Activated CD8-positive, alpha-beta T cell treated with anti-CD3 and anti-CD28 coated beads, Interleukin-2, amount 10 ng/mL, durations not matched to agents 7 days and 5 days (primary cell): ENCODE data around the gene PPIB. TPM values are rescaled to one million over a fixed set of nuclear protein-coding genes. Genes with fewer than 3 reads are reported as not detected.

Source experiments
- ATAC-seq: fragments of 150-1000 bp; cut with Tn5 transposase; one replicate; pipeline ENCODE4 v1.10.0; 2021; ENCODE audit warnings: moderate library complexity
- CTCF ChIA-PET: fragments of 350-600 bp; sonication (Branson Sonifier 250); formaldehyde crosslinking; loops from one replicate; lab custom pipeline; 2021; ENCODE audit warnings: antibody characterized with exemption; lab: Charles Lee
- POLR2A ChIA-PET: fragments of 350-600 bp; sonication (Branson Sonifier 250); formaldehyde crosslinking; loops from one replicate; lab custom pipeline; 2021; ENCODE audit warnings: antibody characterized with exemption; lab: Charles Lee
- DNase-seq: peaks from one replicate; pipeline ENCODE4 v3.0.0-alpha.2; 2020
- H3K27ac Mint-ChIP-seq: one replicate; pipeline ENCODE4 v1.8.0; 2021; ENCODE audit warnings: mild to moderate bottlenecking, mixed read lengths
- H3K27me3 Mint-ChIP-seq: one replicate; pipeline ENCODE4 v1.8.0; 2021; ENCODE audit warnings: low read depth, mixed read lengths
- H3K36me3 Mint-ChIP-seq: one replicate; pipeline ENCODE4 v1.8.0; 2021; ENCODE audit warnings: low read depth, mixed read lengths
- H3K4me1 Mint-ChIP-seq: one replicate; pipeline ENCODE4 v1.8.0; 2021; ENCODE audit warnings: low read depth, mixed read lengths
- H3K4me3 Mint-ChIP-seq: one replicate; pipeline ENCODE4 v1.8.0; 2021; ENCODE audit warnings: mild to moderate bottlenecking, mixed read lengths
- H3K9me3 Mint-ChIP-seq: one replicate; pipeline ENCODE4 v1.8.0; 2022; ENCODE audit warnings: mixed read lengths; ENCODE audit not compliant: insufficient read depth
- total RNA-seq, 2 experiments: library from RNA; stranded (reverse); gene quantifications; one replicate each; pipeline ENCODE4 v1.2.3, GENCODE V29; 2021

The PPIB gene
- total RNA-seq, 2 experiments from 2014 or later: 378 to 386 TPM

- ChIA-PET CTCF (interaction anchor here (0.7 to 1.2 kb wide), 2 partner anchors 49 to 80 kb away, joined by 3 to 4 read pairs; no protein-coding TSS in a partner anchor), POLR2A (interaction anchor here (0.9 kb wide), 1 partner anchor 14 kb away, joined by 3 read pairs; the partner anchor contains the start of gene PPIB)
- DNase-seq (no peak), ATAC-seq (no peak)
- peaks cover 27% of the 10 kb centered on the region for H3K4me1 Mint-ChIP-seq
- no peak overlapping the region for H3K27ac Mint-ChIP-seq
- no peaks in the 10 kb centered on the region for H3K9me3 Mint-ChIP-seq
- peaks cover 4% of the 10 kb centered on the region for H3K36me3 Mint-ChIP-seq
- H3K4me3 Mint-ChIP-seq: no peak overlapping the region
- H3K27me3 Mint-ChIP-seq: no peaks in the 10 kb centered on the region
These were observed 14.7 kb downstream of the PPIB start for GRCh38 chr15:64148168-64148567.

- no peak for DNase-seq
- POLR2A ChIA-PET: interaction anchor here (0.8 kb wide), 1 partner anchor 8 kb away, joined by 3 read pairs; no protein-coding TSS in a partner anchor
These were observed 15.7 kb downstream of the PPIB start for GRCh38 chr15:64146885-64147681.

GRCh38 chr15:64146520-64146884 lies 16.3 kb downstream of the PPIB start:
- Mint-ChIP-seq H3K9me3 (no peaks in the 10 kb centered on the region), H3K36me3 (peaks cover 6% of the 10 kb centered on the region), H3K27ac (no peak overlapping the region), H3K27me3 (no peaks in the 10 kb centered on the region), H3K4me1 (peaks cover 19% of the 10 kb centered on the region), H3K4me3 (no peak overlapping the region)
- CTCF ChIA-PET: interaction anchor here (1.8 kb wide), 1 partner anchor 537 kb away, joined by 5 read pairs; no protein-coding TSS in a partner anchor
- no peak for ATAC-seq
- POLR2A ChIA-PET: no interaction called here
- DNase-seq: no peak

More at GRCh38 chr15:64146885-64147681, 15.7 kb downstream of the PPIB start:
- Mint-ChIP-seq H3K27ac (no peak overlapping the region), H3K4me1 (peaks cover 19% of the 10 kb centered on the region), H3K36me3 (peaks cover 6% of the 10 kb centered on the region), H3K27me3 (no peaks in the 10 kb centered on the region), H3K9me3 (no peaks in the 10 kb centered on the region), H3K4me3 (no peak overlapping the region)
- CTCF ChIA-PET: no interaction called here
- no peak for ATAC-seq

- Mint-ChIP-seq H3K4me1 (peaks cover 18% of the 10 kb centered on the region), H3K36me3 (peaks cover 6% of the 10 kb centered on the region), H3K27me3 (no peaks in the 10 kb centered on the region), H3K9me3 (no peaks in the 10 kb centered on the region), H3K27ac (no peak overlapping the region), H3K4me3 (no peak overlapping the region)
- DNase-seq: no peak
- POLR2A ChIA-PET: no interaction called here
- ATAC-seq: no peak
- CTCF ChIA-PET: interaction anchor here (1.1 to 3.5 kb wide), 3 partner anchors 7 to 536 kb away, joined by 3 to 18 read pairs (median 5); no protein-coding TSS in a partner anchor
These were observed 16.8 kb downstream of the PPIB start for GRCh38 chr15:64146041-64146440.

- no peak overlapping the region for H3K4me3 Mint-ChIP-seq
- ATAC-seq: no peak
- CTCF ChIA-PET: interaction anchor here (1.1 to 3.5 kb wide), 4 partner anchors 9 to 535 kb away, joined by 3 to 18 read pairs (median 4); no protein-coding TSS in a partner anchor
- DNase-seq: no peak
- POLR2A ChIA-PET: no interaction called here
- H3K36me3 Mint-ChIP-seq: peaks cover 6% of the 10 kb centered on the region
- no peak overlapping the region for H3K27ac Mint-ChIP-seq
- H3K27me3 Mint-ChIP-seq: no peaks in the 10 kb centered on the region
- no peaks in the 10 kb centered on the region for H3K9me3 Mint-ChIP-seq
- H3K4me1 Mint-ChIP-seq: peaks cover 5% of the 10 kb centered on the region
These were observed 18.1 kb downstream of the PPIB start for GRCh38 chr15:64144565-64145281.

- Mint-ChIP-seq H3K27me3 (no peaks in the 10 kb centered on the region), H3K36me3 (peaks cover 6% of the 10 kb centered on the region), H3K27ac (no peak overlapping the region), H3K9me3 (no peaks in the 10 kb centered on the region), H3K4me3 (no peak overlapping the region), H3K4me1 (no peaks in the 10 kb centered on the region)
- ATAC-seq (no peak), DNase-seq (no peak)
- POLR2A ChIA-PET: no interaction called here
- CTCF ChIA-PET: interaction anchor here (1.7 to 3.5 kb wide), 2 partner anchors 9 to 75 kb away, joined by 3 to 18 read pairs; no protein-coding TSS in a partner anchor
These were observed 18.6 kb downstream of the PPIB start for GRCh38 chr15:64144192-64144564.

- no peak for DNase-seq
- no peaks in the 10 kb centered on the region for H3K4me1 Mint-ChIP-seq
- no peaks in the 10 kb centered on the region for H3K27me3 Mint-ChIP-seq
- CTCF ChIA-PET: interaction anchor here (3.5 kb wide), 1 partner anchor 10 kb away, joined by 18 read pairs; no protein-coding TSS in a partner anchor
- H3K9me3 Mint-ChIP-seq: no peaks in the 10 kb centered on the region
- no peak overlapping the region for H3K27ac Mint-ChIP-seq
- POLR2A ChIA-PET: no interaction called here
- H3K4me3 Mint-ChIP-seq: no peak overlapping the region
- no peak for ATAC-seq
- H3K36me3 Mint-ChIP-seq: peaks cover 6% of the 10 kb centered on the region
These were observed 19.5 kb downstream of the PPIB start for GRCh38 chr15:64143276-64143675.

- H3K27me3 Mint-ChIP-seq: no peaks in the 10 kb centered on the region
- no peaks in the 10 kb centered on the region for H3K4me1 Mint-ChIP-seq
- no peak overlapping the region for H3K4me3 Mint-ChIP-seq
- no peak overlapping the region for H3K27ac Mint-ChIP-seq
- H3K9me3 Mint-ChIP-seq: no peaks in the 10 kb centered on the region
- ChIA-PET CTCF (interaction anchor here (2.9 kb wide), 1 partner anchor 10 kb away, joined by 12 read pairs; the partner anchor contains the start of gene SNX22), POLR2A (interaction anchor here (1.4 kb wide), 1 partner anchor 10 kb away, joined by 3 read pairs; no protein-coding TSS in a partner anchor)
- peaks cover 8% of the 10 kb centered on the region for H3K36me3 Mint-ChIP-seq
- ATAC-seq (no peak), DNase-seq (no peak)
These were observed 20.9 kb downstream of the PPIB start for GRCh38 chr15:64141798-64142512.

GRCh38 chr15:64138331-64138941 lies 24.4 kb downstream of the PPIB start:
- H3K27me3 Mint-ChIP-seq: no peaks in the 10 kb centered on the region
- H3K27ac Mint-ChIP-seq: no peak overlapping the region
- no peak overlapping the region for H3K4me3 Mint-ChIP-seq
- no peaks in the 10 kb centered on the region for H3K9me3 Mint-ChIP-seq
- H3K36me3 Mint-ChIP-seq: peaks cover 16% of the 10 kb centered on the region
- POLR2A ChIA-PET: no interaction called here
- no peak for DNase-seq
- ATAC-seq: no peak
- CTCF ChIA-PET: interaction anchor here (1.4 kb wide), 1 partner anchor 11 kb away, joined by 3 read pairs; no protein-coding TSS in a partner anchor
- H3K4me1 Mint-ChIP-seq: no peaks in the 10 kb centered on the region

- Mint-ChIP-seq H3K36me3 (peaks cover 21% of the 10 kb centered on the region), H3K27me3 (no peaks in the 10 kb centered on the region), H3K4me1 (no peaks in the 10 kb centered on the region), H3K27ac (no peak overlapping the region), H3K9me3 (no peaks in the 10 kb centered on the region), H3K4me3 (no peak overlapping the region)
- ATAC-seq (no peak), DNase-seq (no peak)
- CTCF ChIA-PET: interaction anchor here (1.4 kb wide), 1 partner anchor 12 kb away, joined by 3 read pairs; no protein-coding TSS in a partner anchor
- POLR2A ChIA-PET: no interaction called here
These were observed 25.5 kb downstream of the PPIB start for GRCh38 chr15:64137226-64137833.
